ENCODE results near the gene KCTD19.
A peak's percentile ranks its signal among the peaks of the same experiment; 100 is the strongest.

Gene KCTD19

DNA sequence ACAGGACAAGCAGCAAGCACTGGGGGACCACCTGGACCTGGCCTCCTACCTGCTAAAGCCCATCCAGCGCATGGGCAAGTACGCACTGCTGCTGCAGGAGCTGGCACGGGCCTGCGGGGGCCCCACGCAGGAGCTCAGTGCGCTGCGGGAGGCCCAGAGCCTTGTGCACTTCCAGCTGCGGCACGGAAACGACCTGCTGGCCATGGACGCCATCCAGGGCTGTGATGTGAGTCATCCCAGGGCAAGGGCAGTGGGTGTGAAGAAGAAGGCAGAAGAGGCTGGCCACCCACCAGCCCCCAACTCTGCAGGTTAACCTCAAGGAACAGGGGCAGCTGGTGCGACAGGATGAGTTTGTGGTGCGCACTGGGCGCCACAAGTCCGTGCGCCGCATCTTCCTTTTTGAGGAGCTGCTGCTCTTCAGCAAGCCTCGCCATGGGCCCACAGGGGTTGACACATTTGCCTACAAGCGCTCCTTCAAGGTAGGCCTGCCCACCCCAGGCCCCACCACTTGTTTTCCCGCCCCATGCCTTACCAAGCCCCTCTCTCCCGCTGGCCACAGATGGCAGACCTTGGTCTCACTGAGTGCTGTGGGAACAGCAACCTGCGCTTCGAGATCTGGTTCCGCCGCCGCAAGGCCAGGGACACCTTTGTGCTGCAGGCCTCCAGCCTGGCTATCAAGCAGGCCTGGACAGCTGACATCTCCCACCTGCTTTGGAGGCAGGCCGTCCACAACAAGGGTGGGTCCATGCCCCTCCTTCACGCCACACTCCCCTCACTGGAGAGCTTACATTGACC lies 39.9 kb downstream of the KCTD19 start:
- Histone ChIP-seq H3K4me2 (ENCODE audit: low read length) (no peak overlapping the region), H3K9ac (no peak overlapping the region), H3K27ac (no peak overlapping the region), H3K79me2 (no peaks in the 10 kb centered on the region), H2AFZ (no peak overlapping the region), H3K36me3 (ENCODE audit: control insufficient read depth, insufficient read depth, low read length) (no peaks in the 10 kb centered on the region), H3K9me3 (ENCODE audit: control insufficient read depth, low read length) (no peaks in the 10 kb centered on the region), H3K4me1 (peaks cover 7% of the 10 kb centered on the region), H3K4me3 (ENCODE audit: low read depth, low read length) (no peak overlapping the region), H3K27me3 (ENCODE audit: control insufficient read depth, insufficient read depth, low read length) (no peaks in the 10 kb centered on the region)
- TF ChIP-seq, protein P1, sequence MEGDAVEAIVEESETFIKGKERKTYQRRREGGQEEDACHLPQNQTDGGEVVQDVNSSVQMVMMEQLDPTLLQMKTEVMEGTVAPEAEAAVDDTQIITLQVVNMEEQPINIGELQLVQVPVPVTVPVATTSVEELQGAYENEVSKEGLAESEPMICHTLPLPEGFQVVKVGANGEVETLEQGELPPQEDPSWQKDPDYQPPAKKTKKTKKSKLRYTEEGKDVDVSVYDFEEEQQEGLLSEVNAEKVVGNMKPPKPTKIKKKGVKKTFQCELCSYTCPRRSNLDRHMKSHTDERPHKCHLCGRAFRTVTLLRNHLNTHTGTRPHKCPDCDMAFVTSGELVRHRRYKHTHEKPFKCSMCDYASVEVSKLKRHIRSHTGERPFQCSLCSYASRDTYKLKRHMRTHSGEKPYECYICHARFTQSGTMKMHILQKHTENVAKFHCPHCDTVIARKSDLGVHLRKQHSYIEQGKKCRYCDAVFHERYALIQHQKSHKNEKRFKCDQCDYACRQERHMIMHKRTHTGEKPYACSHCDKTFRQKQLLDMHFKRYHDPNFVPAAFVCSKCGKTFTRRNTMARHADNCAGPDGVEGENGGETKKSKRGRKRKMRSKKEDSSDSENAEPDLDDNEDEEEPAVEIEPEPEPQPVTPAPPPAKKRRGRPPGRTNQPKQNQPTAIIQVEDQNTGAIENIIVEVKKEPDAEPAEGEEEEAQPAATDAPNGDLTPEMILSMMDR (IDR thresholded peaks at IDR 0.05) = no peak

DNA sequence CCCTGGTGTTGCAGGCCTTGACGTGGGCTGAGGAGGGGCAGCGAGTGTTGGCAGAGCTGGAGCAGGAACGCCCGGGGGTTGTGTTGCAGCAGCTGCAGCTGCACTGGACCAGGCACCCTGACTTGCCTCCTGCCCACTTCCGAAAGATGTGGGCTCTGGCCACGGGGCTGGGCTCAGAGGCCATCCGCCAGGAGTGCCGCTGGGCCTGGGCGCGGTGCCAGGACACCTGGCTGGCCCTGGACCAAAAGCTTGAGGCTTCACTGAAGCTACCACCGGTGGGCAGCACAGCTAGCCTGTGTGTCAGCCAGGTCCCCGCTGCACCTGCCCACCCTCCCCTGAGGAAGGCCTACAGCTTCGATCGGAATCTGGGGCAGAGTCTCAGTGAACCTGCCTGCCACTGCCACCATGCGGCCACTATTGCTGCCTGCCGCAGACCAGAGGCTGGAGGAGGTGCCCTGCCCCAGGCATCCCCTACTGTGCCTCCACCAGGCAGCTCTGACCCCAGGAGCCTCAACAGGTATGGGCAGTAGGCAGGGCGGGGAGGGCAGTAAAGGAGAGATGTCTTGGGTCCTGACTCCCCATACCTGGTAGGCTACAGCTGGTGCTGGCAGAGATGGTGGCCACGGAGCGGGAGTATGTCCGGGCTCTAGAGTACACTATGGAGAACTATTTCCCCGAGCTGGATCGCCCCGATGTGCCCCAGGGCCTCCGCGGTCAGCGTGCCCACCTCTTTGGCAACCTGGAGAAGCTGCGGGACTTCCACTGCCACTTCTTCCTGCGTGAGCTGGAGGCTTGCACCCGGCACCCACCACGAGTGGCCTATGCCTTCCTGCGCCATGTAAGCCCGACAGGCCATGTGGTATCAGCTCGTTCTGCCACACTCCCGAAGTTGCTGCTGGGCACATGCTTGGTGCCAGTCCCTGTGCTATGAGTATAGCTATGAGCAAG lies 41.6 kb downstream of the KCTD19 start:
- TF ChIP-seq, protein P1 (IDR thresholded peaks at IDR 0.05) = peak; percentile 81
- Histone ChIP-seq H3K27me3 (ENCODE audit: control insufficient read depth, insufficient read depth, low read length) (no peaks in the 10 kb centered on the region), H3K4me2 (ENCODE audit: low read length) (peak overlapping the region; percentile 27), H3K79me2 (no peaks in the 10 kb centered on the region), H3K27ac (peak overlapping the region; percentile 15), H3K9ac (no peak overlapping the region), H2AFZ (peak overlapping the region; percentile 79), H3K4me3 (ENCODE audit: low read depth, low read length) (no peak overlapping the region), H3K4me1 (peaks cover 7% of the 10 kb centered on the region), H3K36me3 (ENCODE audit: control insufficient read depth, insufficient read depth, low read length) (no peaks in the 10 kb centered on the region), H3K9me3 (ENCODE audit: control insufficient read depth, low read length) (no peaks in the 10 kb centered on the region)

DNA sequence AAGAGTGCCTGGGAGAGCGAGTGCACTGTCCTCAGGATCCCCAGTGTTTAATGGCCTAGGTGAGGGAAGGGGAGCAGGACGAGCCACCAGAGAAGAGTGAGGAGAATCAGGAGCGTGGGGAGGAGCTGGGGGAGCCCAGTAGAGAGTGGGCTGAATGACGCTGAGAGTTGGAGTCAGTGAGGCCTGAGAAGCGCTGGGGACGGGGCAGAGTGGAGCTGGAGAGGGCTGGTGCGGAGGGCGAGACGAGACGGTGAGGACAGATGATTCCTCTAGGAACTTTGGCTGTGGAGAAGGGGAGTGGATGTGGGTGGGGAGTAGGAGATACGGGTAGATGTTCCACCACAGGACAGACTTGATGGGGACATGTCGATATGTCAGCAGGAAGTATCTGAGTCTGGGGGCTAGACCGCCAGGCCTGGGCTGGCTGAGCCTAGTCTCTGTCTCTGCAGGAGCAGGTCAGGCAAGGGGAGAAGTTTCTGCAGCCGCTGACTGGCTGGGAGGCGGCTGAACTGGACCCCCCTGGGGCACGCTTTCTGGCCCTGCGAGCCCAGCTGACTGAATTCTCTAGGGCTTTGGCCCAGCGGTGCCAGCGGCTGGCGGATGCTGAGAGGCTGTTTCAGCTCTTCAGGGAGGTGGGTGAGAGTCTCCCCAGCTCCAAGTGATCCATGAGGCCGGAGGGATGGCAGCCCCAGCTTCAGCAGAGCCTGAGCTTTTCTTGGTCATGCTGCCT lies 42.5 kb downstream of the KCTD19 start:
- Histone ChIP-seq H3K4me2 (ENCODE audit: low read length) (no peak overlapping the region), H2AFZ (no peak overlapping the region), H3K9me3 (ENCODE audit: control insufficient read depth, low read length) (no peaks in the 10 kb centered on the region), H3K36me3 (ENCODE audit: control insufficient read depth, insufficient read depth, low read length) (no peaks in the 10 kb centered on the region), H3K4me3 (ENCODE audit: low read depth, low read length) (no peak overlapping the region), H3K4me1 (peaks cover 7% of the 10 kb centered on the region), H3K79me2 (no peaks in the 10 kb centered on the region), H3K27me3 (ENCODE audit: control insufficient read depth, insufficient read depth, low read length) (no peaks in the 10 kb centered on the region), H3K27ac (peak overlapping the region; percentile 15), H3K9ac (no peak overlapping the region)
- TF ChIP-seq, protein P1 (IDR thresholded peaks at IDR 0.05) = no peak

DNA sequence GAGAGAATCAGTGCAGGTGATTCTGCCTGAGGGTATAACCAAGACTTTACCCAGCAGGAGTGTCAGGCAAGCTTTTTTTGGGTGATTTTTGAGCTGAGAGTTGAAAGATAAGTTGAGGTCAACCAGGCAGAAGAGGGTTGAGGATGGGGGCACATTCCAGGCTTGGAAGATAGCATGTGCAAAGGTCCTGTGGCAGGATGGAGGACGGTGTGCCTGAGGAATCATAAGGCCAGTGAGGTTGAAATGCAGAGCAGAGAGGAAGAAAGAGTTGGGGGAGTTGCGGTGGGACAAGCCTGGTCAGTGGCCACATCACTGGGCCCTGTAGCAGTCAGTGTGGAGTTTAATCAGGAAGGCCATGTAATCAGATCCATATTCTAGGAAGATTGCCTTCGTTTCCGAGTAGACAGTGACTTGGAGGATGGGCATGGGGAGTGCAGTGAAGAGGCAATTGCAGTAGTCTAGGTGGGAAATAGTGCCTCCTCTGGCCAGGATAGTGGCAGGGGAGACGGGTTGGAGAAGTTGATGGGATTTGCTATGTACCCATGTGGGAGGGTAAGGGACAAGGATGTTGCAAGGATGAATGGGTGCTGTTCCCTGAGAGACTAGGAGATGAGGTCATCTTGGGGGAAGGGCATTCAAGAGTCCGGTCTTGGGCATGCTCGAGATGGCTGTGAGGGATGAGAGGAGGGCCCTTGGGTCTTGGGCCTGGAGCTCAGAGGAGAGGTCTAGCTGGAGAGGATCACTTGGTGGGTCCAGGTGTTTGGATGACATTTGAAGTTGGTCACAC lies 43.3 kb downstream of the KCTD19 start:
- H3K79me2 ChIP-seq = no peaks in the 10 kb centered on the region
- no peaks in the 10 kb centered on the region for H3K27me3 ChIP-seq (ENCODE audit: control insufficient read depth, insufficient read depth, low read length)
- no peak overlapping the region for H3K27ac ChIP-seq
- H3K9ac ChIP-seq = no peak overlapping the region
- H3K36me3 ChIP-seq (ENCODE audit: control insufficient read depth, insufficient read depth, low read length) = no peaks in the 10 kb centered on the region
- TF ChIP-seq, protein P1 (IDR thresholded peaks at IDR 0.05) = no peak
- no peak overlapping the region for H3K4me2 ChIP-seq (ENCODE audit: low read length)
- peaks cover 7% of the 10 kb centered on the region for H3K4me1 ChIP-seq
- no peak overlapping the region for H2AFZ ChIP-seq
- no peaks in the 10 kb centered on the region for H3K9me3 ChIP-seq (ENCODE audit: control insufficient read depth, low read length)
- H3K4me3 ChIP-seq (ENCODE audit: low read depth, low read length) = no peak overlapping the region

Measured in parathyroid adenoma (tissue), 2 donors.